GM12878 (cell line): ENCODE measurements around the gene BOD1L1. TPM values are rescaled to one million over a fixed set of nuclear protein-coding genes. Genes with fewer than 3 reads are reported as not detected.
A peak's percentile ranks its signal among the peaks of the same experiment; 100 is the strongest.

ENCODE experiments used
- ATAC-seq: fragments of 200-7000 bp; cut with Tn5 transposase; 3 replicates; pipeline ENCODE4 v1.9.1; 2020; ENCODE audit warnings: mild to moderate bottlenecking, moderate library complexity
- BruUV-seq: library from RNA; stranded (reverse); fragments of 400-500 nt; replicated peaks from 2 replicates; lab custom pipeline; 2021; lab: Mats Ljungman, UMichigan
- CTCF ChIA-PET: fragments of 300-600 bp; sonication (Branson Sonifier 250); formaldehyde crosslinking; extraction: SDS; loops from one replicate; lab custom pipeline; 2021; ENCODE audit warnings: inconsistent platforms; lab: Yijun Ruan, JAX
- POLR2A ChIA-PET: fragments of 350-600 bp; formaldehyde crosslinking; extraction: SDS; loops from one replicate; lab custom pipeline; 2021; ENCODE audit warnings: inconsistent platforms; lab: Charles Lee
- RAD21 ChIA-PET: fragments of 300-600 bp; sonication (Branson Sonifier 250); formaldehyde crosslinking; loops from one replicate; lab custom pipeline; 2023; ENCODE audit warnings: antibody characterized with exemption; ENCODE audit not compliant: unreplicated experiment; lab: Charles Lee
- SMC1A ChIA-PET: fragments of 300-600 bp; sonication (Branson Sonifier 250); formaldehyde crosslinking; loops from one replicate; lab custom pipeline; 2023; ENCODE audit not compliant: unreplicated experiment, uncharacterized antibody; lab: Charles Lee
- DNase-seq: peaks from one replicate; pipeline ENCODE4 v3.0.0-alpha.2; 2011; ENCODE audit warnings: low read depth, low spot score
- FAIRE-seq: peaks from 3 replicates; lab custom pipeline; 2011; peaks lifted over from hg19 to GRCh38; lab: Jason Lieb, UNC
- H2AFZ ChIP-seq: 2 replicates; pipeline ENCODE4 v1.6.0; 2011; ENCODE audit warnings: low read depth, low read length, control low read depth; ENCODE audit not compliant: control insufficient read depth
- H3K27ac ChIP-seq: 2 replicates; pipeline ENCODE4 v1.5.1; 2011; ENCODE audit warnings: control low read depth; ENCODE audit not compliant: control insufficient read depth, insufficient read depth
- H3K27me3 ChIP-seq, 2 experiments: replicated peaks in 1 of 2; 2 replicates each; pipeline versions ENCODE4 v1.6.0 to v1.6.1; 2011; ENCODE audit warnings: low read length in 1 of 2; ENCODE audit not compliant: control insufficient read depth in 2 of 2, insufficient read depth in 2 of 2
- H3K36me3 ChIP-seq, 2 experiments: 2 replicates each; pipeline ENCODE4 v1.5.1; 2011; ENCODE audit warnings: low read length in 1 of 2; ENCODE audit not compliant: control insufficient read depth in 2 of 2, insufficient read depth in 2 of 2
- H3K4me1 ChIP-seq: 2 replicates; pipeline ENCODE4 v1.6.1; 2011; ENCODE audit warnings: mild to moderate bottlenecking, low read length, moderate library complexity, mixed read lengths; ENCODE audit not compliant: control insufficient read depth, insufficient read depth
- H3K4me2 ChIP-seq: 2 replicates; pipeline ENCODE4 v1.6.0; 2011; ENCODE audit warnings: control low read depth; ENCODE audit not compliant: control insufficient read depth, insufficient read depth
- H3K4me3 ChIP-seq: fragments of 200-600 bp; sonication (generic); 2 replicates; pipeline ENCODE4 v1.5.1; 2016
- H3K79me2 ChIP-seq: 2 replicates; pipeline ENCODE4 v1.6.0; 2011; ENCODE audit warnings: low read length; ENCODE audit not compliant: control insufficient read depth, insufficient read depth
- H3K9ac ChIP-seq: 2 replicates; pipeline ENCODE4 v1.8.0; 2011; ENCODE audit warnings: low read length, control low read depth, mixed read lengths; ENCODE audit not compliant: control insufficient read depth, insufficient read depth
- H3K9me3 ChIP-seq: replicated peaks from 3 replicates; pipeline ENCODE4 v1.5.1; 2011; ENCODE audit warnings: mild to moderate bottlenecking, low read length; ENCODE audit not compliant: control insufficient read depth, insufficient read depth
- H4K20me1 ChIP-seq: 2 replicates; pipeline ENCODE4 v1.6.0; 2011; ENCODE audit not compliant: control insufficient read depth, insufficient read depth
- BRCA1 ChIP-seq: IDR thresholded peaks from 2 replicates; pipeline ENCODE4 v1.6.1; 2011; ENCODE audit warnings: low read depth, low read length, improper control_type of control experiment
- ETV6 ChIP-seq, 2 experiments: fragments of 450-650 bp in 1 of 2; IDR thresholded peaks in 1 of 2; conservative IDR thresholded peaks in 1 of 2; 2 replicates each; pipeline ENCODE4 v1.6.1; 2014; ENCODE audit warnings: antibody characterized with exemption in 1 of 2, borderline replicate concordance in 1 of 2, low read depth in 1 of 2, mild to moderate bottlenecking in 1 of 2, moderate library complexity in 1 of 2
- HDAC2 ChIP-seq: fragments of 200-600 bp; sonication (generic); IDR thresholded peaks from 2 replicates; pipeline ENCODE4 v1.6.1; 2017
- MYB ChIP-seq: fragments of 150-350 bp; IDR thresholded peaks from 2 replicates; pipeline ENCODE4 v1.6.1; 2014; ENCODE audit warnings: mild to moderate bottlenecking, low read depth, low read length, borderline replicate concordance
- RAD21 ChIP-seq: IDR thresholded peaks from 2 replicates; pipeline ENCODE4 v1.6.1; 2011; ENCODE audit warnings: mild to moderate bottlenecking, low read depth, low read length, moderate library complexity; ENCODE audit not compliant: insufficient read depth
- RB1 ChIP-seq: fragments of 450-650 bp; formaldehyde crosslinking; IDR thresholded peaks from 2 replicates; pipeline ENCODE4 v1.6.1; 2017; ENCODE audit warnings: mild to moderate bottlenecking, borderline replicate concordance
- RUNX3 ChIP-seq: IDR thresholded peaks from 2 replicates; pipeline ENCODE4 v1.6.1; 2012; ENCODE audit warnings: low read length, inconsistent platforms
- SMARCA5 ChIP-seq: fragments of 450-650 bp; IDR thresholded peaks from 2 replicates; pipeline ENCODE4 v1.6.1; 2017; ENCODE audit warnings: mild to moderate bottlenecking
- TCF12 ChIP-seq: IDR thresholded peaks from 2 replicates; pipeline ENCODE4 v1.6.1; 2011; ENCODE audit warnings: low read depth, mild to moderate bottlenecking, low read length
- YY1 ChIP-seq: IDR thresholded peaks from 2 replicates; pipeline ENCODE4 v1.6.1; 2011; ENCODE audit warnings: low read depth, mild to moderate bottlenecking, low read length
- WGBS: methylation state at CpG from one replicate; pipeline ENCODE4 v1.1.6; 2016; ENCODE audit warnings: low lambda C conversion rate; ENCODE audit not compliant: insufficient replicate concordance, insufficient coverage; ENCODE audit errors: missing lambda C conversion rate; 5-methylcytosine and 5-hydroxymethylcytosine counted together
- in situ Hi-C: fragments of 300-500 bp; cut with MboI; formaldehyde crosslinking; loops from 9 replicates; pipeline ENCODE4 v1.14.3; 2018; ENCODE audit warnings: mixed read lengths
- intact Hi-C: fragments of 100-400 bp; cut with micrococcal nuclease; formaldehyde crosslinking; loops from one replicate; pipeline ENCODE4 v1.14.2; 2022; ENCODE audit not compliant: unreplicated experiment
- polyA plus RNA-seq, 11 experiments: library from polyadenylated mRNA; depleted of rRNA in 4 of 11; unstranded in 6 of 11; stranded (reverse) in 5 of 11; fragments of >200 nt; fragmentation: Nextera tagmentation in 4 of 11; fragmentation: Illumina TruSeq in 1 of 11; extraction: Ambion mirVana in 4 of 11; extraction: Trizol in 1 of 11; gene quantifications; 1 replicate in 1 of 11; 2 replicates in 10 of 11; pipeline versions ENCODE4 v1.2.1 to v1.2.3, GENCODE V29; 2011 to 2016; ENCODE audit warnings: inconsistent platforms in 2 of 11, missing spikeins in 2 of 11, low read depth in 1 of 11
- total RNA-seq, 4 experiments: library from RNA; depleted of rRNA in 3 of 4; stranded (reverse); fragments of >200 nt in 3 of 4; fragmentation: Illumina TruSeq in 1 of 4; extraction: Trizol in 1 of 4; gene quantifications; 2 replicates each; pipeline versions ENCODE4 v1.2.1 to v1.2.3, GENCODE V29; 2013 to 2021
- TF ChIP-seq, protein P1 (sequence below): IDR thresholded peaks from 2 replicates; pipeline ENCODE4 v1.6.1; 2012; ENCODE audit warnings: improper control_type of control experiment, low read depth, low read length; ENCODE audit not compliant: insufficient replicate concordance
- TF ChIP-seq, protein P2 (sequence below), 3 experiments: IDR thresholded peaks in 2 of 3; conservative IDR thresholded peaks in 1 of 3; 2 replicates each; pipeline ENCODE4 v1.5.1; 2011; ENCODE audit warnings: low read depth in 3 of 3, low read length in 3 of 3, mild to moderate bottlenecking in 3 of 3, control low read depth in 2 of 3, moderate library complexity in 2 of 3, inconsistent platforms in 1 of 3, mixed read lengths in 1 of 3; ENCODE audit not compliant: control insufficient read depth in 2 of 3, insufficient read depth in 1 of 3; ENCODE audit errors: extremely low read depth in 1 of 3

The BOD1L1 gene
- total and polyA plus RNA-seq, 10 of the 15 experiments (the other 5 are each of a cell fraction or from before 2014, with no cell fraction given): 6.8 to 41.6 (median 24.3) TPM

DNA sequence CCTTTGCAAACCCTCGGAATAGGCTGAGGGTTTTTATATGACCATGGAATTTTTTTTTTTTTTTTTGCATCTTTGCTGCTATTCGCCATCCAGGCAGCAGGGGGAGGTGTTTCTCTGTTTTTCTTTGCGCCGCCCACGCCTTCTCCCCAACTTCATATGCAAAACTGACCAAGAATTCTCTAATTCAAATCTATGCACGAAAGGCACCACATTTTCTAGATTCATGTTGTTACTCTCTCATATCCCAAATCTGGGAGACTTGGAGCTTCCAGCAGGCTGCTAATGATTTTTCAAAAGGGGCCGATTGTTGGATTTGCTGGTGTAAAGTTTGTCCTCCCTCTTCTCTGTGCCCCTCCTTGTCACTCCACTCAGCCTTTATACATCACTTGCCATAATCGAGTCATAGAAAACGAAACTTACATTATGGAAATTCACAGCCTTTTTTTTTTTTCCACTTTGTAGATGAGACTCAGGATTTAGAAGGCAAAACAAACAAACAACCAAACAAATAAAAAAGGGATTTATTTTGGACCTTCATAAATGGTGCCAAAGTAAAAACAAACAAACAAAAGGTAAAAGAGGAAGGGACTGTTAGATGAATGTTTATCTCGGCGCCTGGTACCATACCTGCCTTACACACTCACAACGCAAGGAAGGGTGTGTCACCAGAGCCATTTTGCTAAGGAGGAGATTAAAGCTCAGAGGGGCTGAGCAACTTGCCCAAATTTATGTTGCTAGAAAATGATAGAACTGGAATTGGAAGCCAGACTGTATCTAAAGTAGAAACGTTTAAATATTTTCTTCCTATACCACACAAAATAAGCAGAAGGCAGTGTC lies 29.3 kb upstream of the BOD1L1 start (continued):
- TF ChIP-seq MYB (no peak), BRCA1 (no peak), ETV6 (conservative IDR thresholded peaks at IDR 0.05 in 1 of 2, IDR thresholded peaks at IDR 0.05 in 1 of 2; ENCODE audit: borderline replicate concordance in 1 of 2, low read depth in 1 of 2) (no peak)

DNA sequence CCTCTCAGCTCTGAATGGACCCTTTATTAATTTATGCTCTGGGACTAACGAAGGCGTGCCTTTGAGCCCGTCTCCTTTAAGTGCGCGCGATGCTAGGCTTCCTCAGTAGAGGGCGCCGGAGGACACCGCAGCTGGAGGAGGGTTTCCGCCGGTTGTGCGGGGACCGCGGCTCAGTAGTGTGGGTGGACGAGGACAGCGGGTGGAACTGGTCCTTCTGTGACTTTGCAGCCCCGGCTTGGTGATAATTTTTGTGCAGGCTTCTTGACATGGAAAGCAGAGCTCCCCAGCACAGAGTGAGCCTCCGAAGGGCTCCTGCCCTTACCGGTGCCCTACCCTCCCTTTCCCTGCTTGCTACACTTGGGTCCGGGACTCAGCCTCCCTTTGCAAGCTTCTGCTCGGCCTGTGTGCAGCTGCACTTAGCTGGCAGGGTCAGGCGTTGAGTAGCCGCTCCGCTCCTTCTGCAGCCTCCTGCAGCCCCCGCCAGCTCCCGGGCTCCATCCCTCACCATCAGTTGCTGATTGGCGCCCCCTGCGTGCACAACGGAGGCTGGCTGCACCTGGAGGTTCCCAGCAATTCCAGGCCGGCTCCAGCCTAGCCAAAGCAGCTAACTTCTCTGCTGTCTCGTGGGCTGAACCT lies 26.8 kb upstream of the BOD1L1 start:
- no peak overlapping the region for H3K27ac ChIP-seq
- ChIA-PET CTCF (interaction anchor here (0.7 to 4.6 kb wide), 39 partner anchors 12 to 2000 kb away, joined by 3 to 66 read pairs (median 3); partner anchors contain the start of gene BOD1L1), SMC1A (interaction anchor here (0.5 to 1.7 kb wide), 12 partner anchors 11 to 1997 kb away, joined by 3 to 7 read pairs (median 3); no protein-coding TSS in a partner anchor), POLR2A (no interaction called here), RAD21 (interaction anchor here (0.6 to 2.3 kb wide), 5 partner anchors 16 to 1998 kb away, joined by 3 to 16 read pairs (median 3); no protein-coding TSS in a partner anchor)
- H3K79me2 ChIP-seq: no peaks in the 10 kb centered on the region
- 1% methylated on average over 31 of the region's 31 CpGs for WGBS
- DNase-seq: no peak
- no peaks in the 10 kb centered on the region for H3K36me3 ChIP-seq
- intact Hi-C loops: loop anchor here (2.0 to 10.0 kb wide), 8 partner anchors 131 to 1743 kb away; partner anchors contain the start of gene CPEB2
- no peaks in the 10 kb centered on the region for H3K4me1 ChIP-seq
- BruUV-seq: no TSS peak
- H3K4me2 ChIP-seq: peak overlapping the region; percentile 87
- no peaks in the 10 kb centered on the region; a peak in 1 of 4 replicates for H3K27me3 ChIP-seq
- H2AFZ ChIP-seq: peak overlapping the region; percentile 26
- no peaks in the 10 kb centered on the region for H3K9me3 ChIP-seq
- no peaks in the 10 kb centered on the region for H4K20me1 ChIP-seq
- peak; percentile 98 for ATAC-seq
- in situ Hi-C loops: loop anchor here (10.0 kb wide), 3 partner anchors 1351 to 1801 kb away; partner anchors contain the start of gene CPEB2
- H3K4me3 ChIP-seq: peak overlapping the region; percentile 64
- peak; percentile 31 for FAIRE-seq
- H3K9ac ChIP-seq: no peak overlapping the region
- TF ChIP-seq YY1 (0 out of 2 replicates have a peak, but pooled peaks have one; percentile 10), RB1 (0 out of 2 replicates have a peak, but pooled peaks have one; percentile 43), RUNX3 (peak; percentile 67), SMARCA5 (peak; percentile 83; the same call in 1 of the 2 replicates), HDAC2 (no peak), RAD21 (peak; percentile 71), TCF12 (0 out of 2 replicates have a peak, but pooled peaks have one; percentile 41)
- TF ChIP-seq, protein P1, sequence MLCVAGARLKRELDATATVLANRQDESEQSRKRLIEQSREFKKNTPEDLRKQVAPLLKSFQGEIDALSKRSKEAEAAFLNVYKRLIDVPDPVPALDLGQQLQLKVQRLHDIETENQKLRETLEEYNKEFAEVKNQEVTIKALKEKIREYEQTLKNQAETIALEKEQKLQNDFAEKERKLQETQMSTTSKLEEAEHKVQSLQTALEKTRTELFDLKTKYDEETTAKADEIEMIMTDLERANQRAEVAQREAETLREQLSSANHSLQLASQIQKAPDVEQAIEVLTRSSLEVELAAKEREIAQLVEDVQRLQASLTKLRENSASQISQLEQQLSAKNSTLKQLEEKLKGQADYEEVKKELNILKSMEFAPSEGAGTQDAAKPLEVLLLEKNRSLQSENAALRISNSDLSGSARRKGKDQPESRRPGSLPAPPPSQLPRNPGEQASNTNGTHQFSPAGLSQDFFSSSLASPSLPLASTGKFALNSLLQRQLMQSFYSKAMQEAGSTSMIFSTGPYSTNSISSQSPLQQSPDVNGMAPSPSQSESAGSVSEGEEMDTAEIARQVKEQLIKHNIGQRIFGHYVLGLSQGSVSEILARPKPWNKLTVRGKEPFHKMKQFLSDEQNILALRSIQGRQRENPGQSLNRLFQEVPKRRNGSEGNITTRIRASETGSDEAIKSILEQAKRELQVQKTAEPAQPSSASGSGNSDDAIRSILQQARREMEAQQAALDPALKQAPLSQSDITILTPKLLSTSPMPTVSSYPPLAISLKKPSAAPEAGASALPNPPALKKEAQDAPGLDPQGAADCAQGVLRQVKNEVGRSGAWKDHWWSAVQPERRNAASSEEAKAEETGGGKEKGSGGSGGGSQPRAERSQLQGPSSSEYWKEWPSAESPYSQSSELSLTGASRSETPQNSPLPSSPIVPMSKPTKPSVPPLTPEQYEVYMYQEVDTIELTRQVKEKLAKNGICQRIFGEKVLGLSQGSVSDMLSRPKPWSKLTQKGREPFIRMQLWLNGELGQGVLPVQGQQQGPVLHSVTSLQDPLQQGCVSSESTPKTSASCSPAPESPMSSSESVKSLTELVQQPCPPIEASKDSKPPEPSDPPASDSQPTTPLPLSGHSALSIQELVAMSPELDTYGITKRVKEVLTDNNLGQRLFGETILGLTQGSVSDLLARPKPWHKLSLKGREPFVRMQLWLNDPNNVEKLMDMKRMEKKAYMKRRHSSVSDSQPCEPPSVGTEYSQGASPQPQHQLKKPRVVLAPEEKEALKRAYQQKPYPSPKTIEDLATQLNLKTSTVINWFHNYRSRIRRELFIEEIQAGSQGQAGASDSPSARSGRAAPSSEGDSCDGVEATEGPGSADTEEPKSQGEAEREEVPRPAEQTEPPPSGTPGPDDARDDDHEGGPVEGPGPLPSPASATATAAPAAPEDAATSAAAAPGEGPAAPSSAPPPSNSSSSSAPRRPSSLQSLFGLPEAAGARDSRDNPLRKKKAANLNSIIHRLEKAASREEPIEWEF: no peak
- TF ChIP-seq, protein P2, sequence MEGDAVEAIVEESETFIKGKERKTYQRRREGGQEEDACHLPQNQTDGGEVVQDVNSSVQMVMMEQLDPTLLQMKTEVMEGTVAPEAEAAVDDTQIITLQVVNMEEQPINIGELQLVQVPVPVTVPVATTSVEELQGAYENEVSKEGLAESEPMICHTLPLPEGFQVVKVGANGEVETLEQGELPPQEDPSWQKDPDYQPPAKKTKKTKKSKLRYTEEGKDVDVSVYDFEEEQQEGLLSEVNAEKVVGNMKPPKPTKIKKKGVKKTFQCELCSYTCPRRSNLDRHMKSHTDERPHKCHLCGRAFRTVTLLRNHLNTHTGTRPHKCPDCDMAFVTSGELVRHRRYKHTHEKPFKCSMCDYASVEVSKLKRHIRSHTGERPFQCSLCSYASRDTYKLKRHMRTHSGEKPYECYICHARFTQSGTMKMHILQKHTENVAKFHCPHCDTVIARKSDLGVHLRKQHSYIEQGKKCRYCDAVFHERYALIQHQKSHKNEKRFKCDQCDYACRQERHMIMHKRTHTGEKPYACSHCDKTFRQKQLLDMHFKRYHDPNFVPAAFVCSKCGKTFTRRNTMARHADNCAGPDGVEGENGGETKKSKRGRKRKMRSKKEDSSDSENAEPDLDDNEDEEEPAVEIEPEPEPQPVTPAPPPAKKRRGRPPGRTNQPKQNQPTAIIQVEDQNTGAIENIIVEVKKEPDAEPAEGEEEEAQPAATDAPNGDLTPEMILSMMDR (IDR thresholded peaks at IDR 0.05 in 2 of 3, conservative IDR thresholded peaks at IDR 0.05 in 1 of 3; ENCODE audit: control insufficient read depth in 2 of 3, extremely low read depth in 1 of 3, insufficient read depth in 1 of 3, low read depth in 3 of 3, low read length in 3 of 3): peak; percentile 82 to 96 (median 86)
